K562 (cell line): Measurements from ENCODE around the gene NUP85. TPM values are rescaled to one million over a fixed set of nuclear protein-coding genes. Genes with fewer than 3 reads are reported as not detected.

Experiments
- CGGBP1 ChIP-seq: fragments of 250-450 bp; sonication (Bioruptor Pico); IDR thresholded peaks from 2 replicates; pipeline ENCODE4 v1.9.0; 2021; ENCODE audit warnings: mild to moderate bottlenecking
- CHD2 ChIP-seq: IDR thresholded peaks from 2 replicates; pipeline ENCODE4 v1.6.1; 2011; ENCODE audit warnings: low read depth, low read length
- GABPA ChIP-seq: fragments of 200-800 bp; sonication (Bioruptor generic); conservative IDR thresholded peaks from 2 replicates; pipeline ENCODE4 v1.6.1; 2016; ENCODE audit warnings: low read depth, missing genetic modification characterization, missing compliant biosample characterization
- KDM1A ChIP-seq, 2 experiments: fragments of 450-650 bp; IDR thresholded peaks; 2 replicates each; pipeline ENCODE4 v1.6.1; 2016; ENCODE audit warnings: mild to moderate bottlenecking in 2 of 2
- KDM4B ChIP-seq, 2 experiments: fragments of 450-650 bp in 1 of 2; sonication (generic) in 1 of 2; IDR thresholded peaks; 2 replicates each; pipeline ENCODE4 v1.6.1; 2016 to 2017; ENCODE audit warnings: borderline replicate concordance in 2 of 2, antibody characterized with exemption in 1 of 2, low read depth in 1 of 2, mild to moderate bottlenecking in 1 of 2
- LEF1 ChIP-seq: fragments of 450-650 bp; IDR thresholded peaks from 2 replicates; pipeline ENCODE4 v1.6.1; 2016; ENCODE audit warnings: mild to moderate bottlenecking
- NCOR1 ChIP-seq: fragments of 450-650 bp; IDR thresholded peaks from 2 replicates; pipeline ENCODE4 v1.6.1; 2016; ENCODE audit warnings: mild to moderate bottlenecking, moderate library complexity
- POLR3A ChIP-seq: IDR thresholded peaks from 2 replicates; pipeline ENCODE4 v1.6.1; 2011; ENCODE audit warnings: borderline replicate concordance, mild to moderate bottlenecking, moderate library complexity; ENCODE audit not compliant: insufficient read length, insufficient read depth; ENCODE audit errors: extremely low read depth
- SMARCE1 ChIP-seq: fragments of 450-650 bp; IDR thresholded peaks from 2 replicates; pipeline ENCODE4 v1.7.1; 2016; ENCODE audit warnings: mild to moderate bottlenecking
- SP2 ChIP-seq: IDR thresholded peaks from 2 replicates; pipeline ENCODE4 v1.6.1; 2011; ENCODE audit warnings: mild to moderate bottlenecking, low read depth, low read length, moderate library complexity; ENCODE audit not compliant: poor library complexity, severe bottlenecking; ENCODE audit errors: extremely low read depth
- SRSF9 ChIP-seq: fragments of 200-400 bp; formaldehyde crosslinking; IDR thresholded peaks from 2 replicates; pipeline ENCODE4 v1.6.1; 2017; ENCODE audit warnings: low read depth, low read length, borderline replicate concordance
- TAF15 ChIP-seq: fragments of 200-400 bp; formaldehyde crosslinking; IDR thresholded peaks from 2 replicates; pipeline ENCODE4 v1.6.1; 2017; ENCODE audit warnings: mild to moderate bottlenecking, low read depth, low read length, moderate library complexity
- ZEB2 ChIP-seq: fragments of 450-650 bp; IDR thresholded peaks from 2 replicates; pipeline ENCODE4 v1.6.1; 2016
- ZNF12 ChIP-seq: sonication (generic); formaldehyde crosslinking; IDR thresholded peaks from 2 replicates; pipeline ENCODE4 v1.4.0; 2020; ENCODE audit warnings: mild to moderate bottlenecking, missing genetic modification reagents
- ZNF23 ChIP-seq: fragments of 250-450 bp; sonication (Bioruptor Pico); IDR thresholded peaks from 2 replicates; pipeline ENCODE4 v1.4.0; 2020; ENCODE audit warnings: mild to moderate bottlenecking
- ZNF280A ChIP-seq: fragments of 450-650 bp; IDR thresholded peaks from 2 replicates; pipeline ENCODE4 v1.6.1; 2018; ENCODE audit warnings: mild to moderate bottlenecking, low read depth; ENCODE audit not compliant: partially characterized antibody
- ZNF311 ChIP-seq: fragments of 250-450 bp; sonication (Bioruptor Pico); IDR thresholded peaks from 2 replicates; pipeline ENCODE4 v1.4.0; 2020; ENCODE audit warnings: mild to moderate bottlenecking, moderate library complexity
- ZNF431 ChIP-seq: sonication (generic); formaldehyde crosslinking; IDR thresholded peaks from 2 replicates; pipeline ENCODE4 v1.8.0; 2022; ENCODE audit warnings: mild to moderate bottlenecking, missing genetic modification reagents
- ZNF507 ChIP-seq: conservative IDR thresholded peaks from 2 replicates; pipeline ENCODE4 v1.6.1; 2017; ENCODE audit warnings: missing genetic modification characterization, missing compliant biosample characterization
- ZNF655 ChIP-seq: fragments of 250-450 bp; sonication (Bioruptor Pico); IDR thresholded peaks from 2 replicates; pipeline ENCODE4 v1.5.0; 2021
- ZNF699 ChIP-seq: fragments of 250-450 bp; sonication (Bioruptor Pico); IDR thresholded peaks from 2 replicates; pipeline ENCODE4 v1.8.0; 2021; ENCODE audit warnings: mild to moderate bottlenecking, moderate library complexity; ENCODE audit not compliant: insufficient replicate concordance
- ZNF75A ChIP-seq: fragments of 450-650 bp; formaldehyde crosslinking; IDR thresholded peaks from 2 replicates; pipeline ENCODE4 v1.4.0; 2020; ENCODE audit warnings: mild to moderate bottlenecking
- ZSCAN32 ChIP-seq: fragments of 450-650 bp; formaldehyde crosslinking; IDR thresholded peaks from 2 replicates; pipeline ENCODE4 v1.4.0; 2020; ENCODE audit warnings: mild to moderate bottlenecking, moderate library complexity
- polyA plus RNA-seq, 8 experiments: library from polyadenylated mRNA; depleted of rRNA in 4 of 8; stranded (reverse) in 5 of 8; unstranded in 3 of 8; fragments of >200 nt; fragmentation: Nextera tagmentation in 2 of 8; fragmentation: Illumina TruSeq in 1 of 8; extraction: Ambion mirVana in 2 of 8; extraction: Trizol in 1 of 8; gene quantifications; 2 replicates each; pipeline versions ENCODE4 v1.2.1 to v1.2.3, GENCODE V29; 2011 to 2014; ENCODE audit warnings: inconsistent platforms in 1 of 8, missing spikeins in 1 of 8
- total RNA-seq, 7 experiments: library from RNA; depleted of rRNA in 6 of 7; stranded (reverse); fragments of >200 nt in 6 of 7; fragmentation: Illumina TruSeq in 2 of 7; extraction: Trizol in 2 of 7; gene quantifications; 2 replicates each; pipeline versions ENCODE4 v1.2.1 to v1.2.3, GENCODE V29; 2011 to 2021; ENCODE audit warnings: low replicate concordance in 1 of 7
- TF ChIP-seq, protein P1 (sequence below): sonication (generic); formaldehyde crosslinking; IDR thresholded peaks from 2 replicates; pipeline ENCODE4 v1.5.0; 2020; ENCODE audit warnings: missing genetic modification reagents

NUP85 gene
- total and polyA plus RNA-seq, 9 of the 15 experiments (the other 6 are each of a cell fraction or from before 2014, with no cell fraction given) = 50.2 to 177 (median 110) TPM

DNA sequence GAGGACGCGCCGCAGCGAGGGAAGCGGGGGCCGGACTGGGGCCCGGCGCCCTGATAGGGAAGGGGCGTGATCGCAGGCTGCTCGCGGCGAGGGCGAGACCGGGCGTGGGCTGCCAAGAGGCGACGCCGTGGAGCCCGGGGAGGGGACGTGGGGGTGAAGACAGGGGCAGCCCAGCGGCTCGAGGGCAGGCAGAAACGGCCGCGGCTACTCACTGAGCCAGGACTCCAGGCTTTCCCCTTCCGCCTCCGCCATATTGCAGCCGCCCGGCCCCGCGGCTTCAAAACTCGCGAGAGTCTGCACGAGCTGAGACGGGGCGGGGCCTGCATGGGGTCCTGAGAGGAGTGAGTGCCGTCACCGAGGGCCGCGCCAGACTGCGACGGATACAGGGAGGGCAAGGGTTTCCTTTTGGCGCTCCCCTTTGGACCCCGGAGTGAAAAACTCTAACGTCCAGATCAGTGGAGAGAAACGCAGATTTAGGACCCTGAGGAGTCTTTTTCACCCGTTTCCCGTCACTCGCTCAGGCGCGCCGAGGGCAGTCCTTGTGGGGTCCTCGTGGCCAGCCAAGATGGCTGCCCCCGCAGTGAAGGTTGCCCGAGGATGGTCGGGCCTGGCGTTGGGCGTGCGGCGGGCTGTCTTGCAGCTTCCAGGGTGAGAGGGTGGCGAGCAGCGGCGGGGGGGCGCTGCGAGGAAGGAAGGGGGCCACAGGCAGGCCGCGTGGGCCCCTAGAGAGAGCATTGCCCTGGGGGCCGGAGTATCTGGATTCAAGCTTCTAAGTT, 56.0 kb downstream of the NUP85 start, which contains the start of the genes GGA3 and MRPS7 (continued):
- TF ChIP-seq ZNF311 (peak; percentile 22; the same call in 1 of the 2 replicates), ZNF655 (no peak), ZNF75A (no peak), SRSF9 (no peak), NCOR1 (no peak), ZNF280A (no peak), KDM4B (IDR thresholded peaks at IDR 0.05; ENCODE audit: borderline replicate concordance in 2 of 2, low read depth in 1 of 2) (peak in 1 of 2 experiments; percentile 60; a peak in 1 of 4 replicates), CHD2 (peak; percentile 99), TAF15 (no peak), ZNF12 (CRISPR knock-in tag) (no peak), ZEB2 (0 out of 2 replicates have a peak, but pooled peaks have one; percentile 34), CGGBP1 (CRISPR knock-in tag) (no peak), ZNF431 (CRISPR knock-in tag) (0 out of 2 replicates have a peak, but pooled peaks have one; percentile 53), LEF1 (no peak), POLR3A (no peak), ZNF699 (CRISPR knock-in tag) (no peak), SMARCE1 (no peak), ZSCAN32 (CRISPR knock-in tag) (0 out of 2 replicates have a peak, but pooled peaks have one; percentile 40), KDM1A (IDR thresholded peaks at IDR 0.05) (no peak), ZNF507 (no peak), GABPA (tag) (peak; percentile 74), ZNF23 (CRISPR knock-in tag) (no peak), SP2 (peak; percentile 2)
- TF ChIP-seq, protein P1, sequence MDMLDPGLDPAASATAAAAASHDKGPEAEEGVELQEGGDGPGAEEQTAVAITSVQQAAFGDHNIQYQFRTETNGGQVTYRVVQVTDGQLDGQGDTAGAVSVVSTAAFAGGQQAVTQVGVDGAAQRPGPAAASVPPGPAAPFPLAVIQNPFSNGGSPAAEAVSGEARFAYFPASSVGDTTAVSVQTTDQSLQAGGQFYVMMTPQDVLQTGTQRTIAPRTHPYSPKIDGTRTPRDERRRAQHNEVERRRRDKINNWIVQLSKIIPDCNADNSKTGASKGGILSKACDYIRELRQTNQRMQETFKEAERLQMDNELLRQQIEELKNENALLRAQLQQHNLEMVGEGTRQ (CRISPR knock-in tag) = peak; percentile 34; the same call in 1 of the 2 replicates
